Fibroblast of lung (primary cell): Measurements from ENCODE around the gene DDAH1. TPM values are rescaled to one million over a fixed set of nuclear protein-coding genes. Genes with fewer than 3 reads are reported as not detected.

Experiments used
- DNase-seq, 2 donors: peaks; one replicate each; pipeline versions ENCODE4 v3.0.0 to v3.0.0-alpha.2; 2010; ENCODE audit warnings: low read depth in 2 of 2
- H2AFZ ChIP-seq: 2 replicates; pipeline ENCODE4 v1.5.1; 2012; ENCODE audit warnings: low read length, control low read depth, inconsistent platforms
- H3K27ac ChIP-seq: 2 replicates; pipeline ENCODE4 v1.5.1; 2011; ENCODE audit warnings: low read length, control low read depth; ENCODE audit not compliant: insufficient read depth
- H3K27me3 ChIP-seq: 2 replicates; pipeline ENCODE4 v1.5.1; 2011; ENCODE audit warnings: mild to moderate bottlenecking, low read length; ENCODE audit not compliant: control insufficient read depth, insufficient read depth
- H3K36me3 ChIP-seq: 2 replicates; pipeline ENCODE4 v1.5.1; 2011; ENCODE audit warnings: low read length; ENCODE audit not compliant: control insufficient read depth, insufficient read depth
- H3K4me1 ChIP-seq: 2 replicates; pipeline ENCODE4 v1.5.1; 2011; ENCODE audit warnings: low read length; ENCODE audit not compliant: control insufficient read depth, insufficient read depth; ENCODE audit errors: extremely low read depth
- H3K4me2 ChIP-seq: 2 replicates; pipeline ENCODE4 v1.5.1; 2011; ENCODE audit warnings: low read length, control low read depth; ENCODE audit not compliant: insufficient read depth; ENCODE audit errors: extremely low read depth
- H3K4me3 ChIP-seq, 4 experiments: fragments of 200-600 bp in 1 of 4; sonication (generic) in 1 of 4; replicated peaks in 1 of 4; 2 replicates each; pipeline ENCODE4 v1.5.1; 2011 to 2016; ENCODE audit warnings: low read length in 4 of 4, low read depth in 3 of 4, mild to moderate bottlenecking in 3 of 4, control low read depth in 2 of 4, inconsistent platforms in 1 of 4, mixed read lengths in 1 of 4; ENCODE audit not compliant: insufficient read depth in 1 of 4; ENCODE audit errors: control extremely low read depth in 1 of 4
- H3K79me2 ChIP-seq: 2 replicates; pipeline ENCODE4 v1.5.1; 2012; ENCODE audit warnings: mild to moderate bottlenecking, low read length, inconsistent platforms; ENCODE audit not compliant: control insufficient read depth, insufficient read depth
- H3K9ac ChIP-seq: 2 replicates; pipeline ENCODE4 v1.5.1; 2011; ENCODE audit warnings: mild to moderate bottlenecking, low read length, control low read depth; ENCODE audit not compliant: insufficient read depth
- H3K9me3 ChIP-seq: 2 replicates; pipeline ENCODE4 v1.5.1; 2012; ENCODE audit warnings: low read depth, low read length; ENCODE audit not compliant: control insufficient read depth, insufficient read depth
- H4K20me1 ChIP-seq: 2 replicates; pipeline ENCODE4 v1.5.1; 2011; ENCODE audit warnings: low read length; ENCODE audit not compliant: control insufficient read depth, insufficient read depth; ENCODE audit errors: extremely low read depth
- EZH2 ChIP-seq: IDR thresholded peaks from 2 replicates; pipeline ENCODE4 v1.5.1; 2012; ENCODE audit warnings: low read length, control low read depth, mild to moderate bottlenecking; ENCODE audit errors: missing control alignments
- polyA plus RNA-seq, 2 donors: library from polyadenylated mRNA; depleted of rRNA in 1 of 2; stranded (reverse) in 1 of 2; unstranded in 1 of 2; fragments of >200 nt; gene quantifications; 2 replicates each; pipeline ENCODE4 v1.2.1, GENCODE V29; 2011 to 2012; ENCODE audit warnings: missing spikeins in 1 of 2
- total RNA-seq: library from RNA; depleted of rRNA; stranded (reverse); fragments of >200 nt; gene quantifications from 2 replicates; pipeline ENCODE4 v1.2.1, GENCODE V29; 2014
- TF ChIP-seq, protein P1 (sequence below), 2 donors: IDR thresholded peaks in 1 of 2; conservative IDR thresholded peaks in 1 of 2; 1 replicate in 1 of 2; 2 replicates in 1 of 2; pipeline ENCODE4 v1.5.1; 2011 to 2012; ENCODE audit warnings: low read length in 2 of 2, control low read depth in 1 of 2, inconsistent platforms in 1 of 2, low read depth in 1 of 2, mild to moderate bottlenecking in 1 of 2

DDAH1 gene
- total and polyA plus RNA-seq, 2 donors (not counting 1 experiment from before 2014, with no cell fraction given) = 50.0 to 218 TPM

GRCh38 chr1:85411567-85412305 is 53.2 kb downstream of the DDAH1 start:
- Histone ChIP-seq H3K27me3 (no peaks in the 10 kb centered on the region), H3K4me1 (peaks cover 4% of the 10 kb centered on the region)

GRCh38 chr1:85409516-85409915 is 55.4 kb downstream of the DDAH1 start:
- Histone ChIP-seq H3K36me3 (no peaks in the 10 kb centered on the region), H3K4me1 (peaks cover 4% of the 10 kb centered on the region), H3K9ac (no peak overlapping the region), H3K79me2 (peaks cover 26% of the 10 kb centered on the region), H2AFZ (no peak overlapping the region), H3K27ac (no peak overlapping the region), H3K9me3 (no peaks in the 10 kb centered on the region), H3K4me3 (no peak overlapping the region), H3K4me2 (no peak overlapping the region), H3K27me3 (no peaks in the 10 kb centered on the region), H4K20me1 (no peaks in the 10 kb centered on the region)
- TF ChIP-seq EZH2 = no peak
- TF ChIP-seq, protein P1, sequence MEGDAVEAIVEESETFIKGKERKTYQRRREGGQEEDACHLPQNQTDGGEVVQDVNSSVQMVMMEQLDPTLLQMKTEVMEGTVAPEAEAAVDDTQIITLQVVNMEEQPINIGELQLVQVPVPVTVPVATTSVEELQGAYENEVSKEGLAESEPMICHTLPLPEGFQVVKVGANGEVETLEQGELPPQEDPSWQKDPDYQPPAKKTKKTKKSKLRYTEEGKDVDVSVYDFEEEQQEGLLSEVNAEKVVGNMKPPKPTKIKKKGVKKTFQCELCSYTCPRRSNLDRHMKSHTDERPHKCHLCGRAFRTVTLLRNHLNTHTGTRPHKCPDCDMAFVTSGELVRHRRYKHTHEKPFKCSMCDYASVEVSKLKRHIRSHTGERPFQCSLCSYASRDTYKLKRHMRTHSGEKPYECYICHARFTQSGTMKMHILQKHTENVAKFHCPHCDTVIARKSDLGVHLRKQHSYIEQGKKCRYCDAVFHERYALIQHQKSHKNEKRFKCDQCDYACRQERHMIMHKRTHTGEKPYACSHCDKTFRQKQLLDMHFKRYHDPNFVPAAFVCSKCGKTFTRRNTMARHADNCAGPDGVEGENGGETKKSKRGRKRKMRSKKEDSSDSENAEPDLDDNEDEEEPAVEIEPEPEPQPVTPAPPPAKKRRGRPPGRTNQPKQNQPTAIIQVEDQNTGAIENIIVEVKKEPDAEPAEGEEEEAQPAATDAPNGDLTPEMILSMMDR (conservative IDR thresholded peaks at IDR 0.05 in 1 of 2, IDR thresholded peaks at IDR 0.05 in 1 of 2; ENCODE audit: low read depth in 1 of 2, low read length in 2 of 2) = no peak
- no peak for DNase-seq

More at GRCh38 chr1:85411567-85412305, 53.2 kb downstream of the DDAH1 start:
- H3K9me3 ChIP-seq = no peaks in the 10 kb centered on the region
- H3K27ac ChIP-seq = no peak overlapping the region
- no peaks in the 10 kb centered on the region for H3K36me3 ChIP-seq
- TF ChIP-seq, protein P1 (conservative IDR thresholded peaks at IDR 0.05 in 1 of 2, IDR thresholded peaks at IDR 0.05 in 1 of 2; ENCODE audit: low read depth in 1 of 2, low read length in 2 of 2) = no peak
- no peak for TF ChIP-seq EZH2
- no peak overlapping the region for H3K4me3 ChIP-seq
- peaks cover 17% of the 10 kb centered on the region for H3K79me2 ChIP-seq
- no peak overlapping the region for H2AFZ ChIP-seq
- no peaks in the 10 kb centered on the region for H4K20me1 ChIP-seq
- DNase-seq = peak in 1 of 2 donors; percentile 43
- no peak overlapping the region for H3K4me2 ChIP-seq
- H3K9ac ChIP-seq = no peak overlapping the region

- H3K36me3 ChIP-seq = no peaks in the 10 kb centered on the region
- TF ChIP-seq, protein P1 (conservative IDR thresholded peaks at IDR 0.05 in 1 of 2, IDR thresholded peaks at IDR 0.05 in 1 of 2; ENCODE audit: low read depth in 1 of 2, low read length in 2 of 2) = no peak
- TF ChIP-seq EZH2 = no peak
- H3K79me2 ChIP-seq = peaks cover 26% of the 10 kb centered on the region
- peak overlapping the region; percentile 34 for H3K4me2 ChIP-seq
- no peak overlapping the region for H3K9ac ChIP-seq
- no peaks in the 10 kb centered on the region for H3K27me3 ChIP-seq
- H2AFZ ChIP-seq = no peak overlapping the region
- H4K20me1 ChIP-seq = no peaks in the 10 kb centered on the region
- H3K9me3 ChIP-seq = no peaks in the 10 kb centered on the region
- no peak overlapping the region for H3K4me3 ChIP-seq
- H3K4me1 ChIP-seq = peaks cover 4% of the 10 kb centered on the region
- no peak overlapping the region for H3K27ac ChIP-seq
- DNase-seq = no peak
Measured at GRCh38 chr1:85407746-85408377, 57.1 kb downstream of the DDAH1 start.
